Mesothelial cell of epicardium (in vitro differentiated cells): ENCODE results near the gene SYT17. TPM values are rescaled to one million over a fixed set of nuclear protein-coding genes. Genes with fewer than 3 reads are reported as not detected.

Experiments used
- DNase-seq, 2 experiments: peaks; one replicate each; pipeline ENCODE4 v3.0.0; 2021; ENCODE audit warnings: low spot score in 2 of 2; ENCODE audit not compliant: unreplicated experiment in 2 of 2
- H3K27ac Mint-ChIP-seq: 2 replicates; pipeline ENCODE4 v1.8.0; 2021; ENCODE audit warnings: mixed read lengths
- H3K27me3 Mint-ChIP-seq: 2 replicates; pipeline ENCODE4 v1.8.0; 2021; ENCODE audit warnings: low read depth, mixed read lengths
- H3K36me3 Mint-ChIP-seq: 2 replicates; pipeline ENCODE4 v1.8.0; 2021; ENCODE audit warnings: mixed read lengths
- H3K4me1 Mint-ChIP-seq: 2 replicates; pipeline ENCODE4 v1.8.0; 2021; ENCODE audit warnings: mixed read lengths
- H3K4me3 Mint-ChIP-seq: 2 replicates; pipeline ENCODE4 v1.8.0; 2021; ENCODE audit warnings: mild to moderate bottlenecking, moderate library complexity, mixed read lengths
- H3K9me3 Mint-ChIP-seq: 2 replicates; pipeline ENCODE4 v1.8.0; 2021; ENCODE audit warnings: mixed read lengths
- total RNA-seq: library from RNA; stranded (reverse); gene quantifications from 3 replicates; pipeline ENCODE4 v1.2.1, GENCODE V29; 2021
- TF ChIP-seq, protein P1 (sequence below): fragments of 200-600 bp; sonication (generic); IDR thresholded peaks from one replicate; pipeline ENCODE4 v1.5.0; 2021; ENCODE audit warnings: antibody characterized with exemption; ENCODE audit not compliant: unreplicated experiment

SYT17 gene
- total RNA-seq, 1 donor from 2014 or later = 7.4 TPM

DNA sequence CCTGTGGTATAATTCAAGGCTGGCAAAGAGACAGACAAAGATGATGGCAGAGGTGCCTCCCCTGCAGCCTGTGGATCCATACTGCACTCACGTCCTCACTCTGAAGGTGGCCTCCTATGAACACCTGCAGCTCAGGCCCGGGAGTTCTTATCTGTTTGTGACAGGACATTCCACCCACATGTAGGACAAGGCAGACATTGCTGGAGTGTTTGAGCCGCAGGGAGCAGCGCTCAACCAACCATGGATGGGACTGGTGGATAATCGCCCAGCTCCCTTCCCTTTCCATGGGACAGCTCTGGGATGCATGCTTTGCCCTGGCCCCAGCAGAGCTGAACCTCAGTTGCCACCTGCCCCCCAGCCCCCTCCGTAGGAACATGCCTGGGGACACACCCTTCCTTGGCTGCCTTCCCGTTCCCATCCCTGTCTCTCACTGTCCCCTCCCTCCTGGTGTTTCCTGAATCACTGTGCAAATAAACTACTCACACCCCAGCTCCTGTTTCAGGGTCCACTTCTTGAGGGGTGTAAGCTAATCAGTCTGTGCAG is 32.1 kb upstream of the SYT17 start:
- H3K27me3 Mint-ChIP-seq = no peaks in the 10 kb centered on the region
- H3K27ac Mint-ChIP-seq = peak overlapping the region; percentile 39
- H3K36me3 Mint-ChIP-seq = no peaks in the 10 kb centered on the region
- no peak for DNase-seq
- TF ChIP-seq, protein P1, sequence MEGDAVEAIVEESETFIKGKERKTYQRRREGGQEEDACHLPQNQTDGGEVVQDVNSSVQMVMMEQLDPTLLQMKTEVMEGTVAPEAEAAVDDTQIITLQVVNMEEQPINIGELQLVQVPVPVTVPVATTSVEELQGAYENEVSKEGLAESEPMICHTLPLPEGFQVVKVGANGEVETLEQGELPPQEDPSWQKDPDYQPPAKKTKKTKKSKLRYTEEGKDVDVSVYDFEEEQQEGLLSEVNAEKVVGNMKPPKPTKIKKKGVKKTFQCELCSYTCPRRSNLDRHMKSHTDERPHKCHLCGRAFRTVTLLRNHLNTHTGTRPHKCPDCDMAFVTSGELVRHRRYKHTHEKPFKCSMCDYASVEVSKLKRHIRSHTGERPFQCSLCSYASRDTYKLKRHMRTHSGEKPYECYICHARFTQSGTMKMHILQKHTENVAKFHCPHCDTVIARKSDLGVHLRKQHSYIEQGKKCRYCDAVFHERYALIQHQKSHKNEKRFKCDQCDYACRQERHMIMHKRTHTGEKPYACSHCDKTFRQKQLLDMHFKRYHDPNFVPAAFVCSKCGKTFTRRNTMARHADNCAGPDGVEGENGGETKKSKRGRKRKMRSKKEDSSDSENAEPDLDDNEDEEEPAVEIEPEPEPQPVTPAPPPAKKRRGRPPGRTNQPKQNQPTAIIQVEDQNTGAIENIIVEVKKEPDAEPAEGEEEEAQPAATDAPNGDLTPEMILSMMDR = no peak
- no peaks in the 10 kb centered on the region for H3K9me3 Mint-ChIP-seq
- H3K4me3 Mint-ChIP-seq = no peak overlapping the region
- H3K4me1 Mint-ChIP-seq = peaks cover 53% of the 10 kb centered on the region

GRCh38 chr16:19136549-19137196 is 31.4 kb upstream of the SYT17 start:
- Mint-ChIP-seq H3K4me1 (peaks cover 47% of the 10 kb centered on the region), H3K27me3 (no peaks in the 10 kb centered on the region), H3K4me3 (no peak overlapping the region), H3K9me3 (no peaks in the 10 kb centered on the region), H3K27ac (no peak overlapping the region), H3K36me3 (no peaks in the 10 kb centered on the region)
- no peak for DNase-seq
- TF ChIP-seq, protein P1 = no peak

DNA sequence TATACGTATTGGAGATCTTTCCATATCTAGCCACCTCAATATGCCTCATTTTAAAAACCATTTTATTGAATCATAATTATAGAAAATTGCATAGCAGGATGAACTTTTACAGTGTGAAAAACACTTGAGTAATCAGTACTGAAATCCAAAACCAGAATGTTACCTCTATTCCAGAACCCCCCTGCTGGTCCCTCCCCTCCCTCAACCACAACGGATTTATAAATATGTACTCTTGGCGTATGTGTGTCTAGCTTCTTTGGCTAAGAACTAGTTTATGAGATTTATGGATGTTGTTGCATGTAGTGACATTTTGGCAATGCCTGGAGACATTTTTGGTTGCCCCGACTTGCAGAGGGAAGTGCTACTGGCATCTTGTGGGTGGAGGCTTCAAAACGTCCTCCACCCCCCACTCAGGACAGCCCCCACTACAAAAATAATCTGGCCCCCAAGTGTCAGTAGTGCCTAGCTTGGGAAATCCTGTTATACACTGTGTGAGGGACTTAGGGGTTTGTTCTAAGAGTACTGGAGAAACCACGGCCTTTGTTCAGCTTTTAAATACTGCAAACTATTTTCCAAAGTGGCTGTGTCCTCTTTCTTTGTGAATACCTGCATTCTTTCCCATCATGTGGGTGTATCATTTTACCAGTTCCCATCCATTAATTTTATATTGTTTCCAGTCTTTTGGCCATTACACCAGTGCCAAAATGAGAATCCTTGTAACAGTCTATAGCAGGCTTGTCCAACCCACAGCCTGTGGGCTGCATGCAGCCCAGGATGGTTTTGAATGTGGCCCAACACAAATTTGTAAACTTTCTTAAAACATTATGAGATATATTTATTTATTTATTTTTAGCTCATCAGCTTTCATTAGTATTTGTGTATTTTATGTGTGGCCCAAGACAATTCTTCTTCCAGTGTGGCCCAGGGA is 30.6 kb upstream of the SYT17 start:
- no peaks in the 10 kb centered on the region for H3K36me3 Mint-ChIP-seq
- TF ChIP-seq, protein P1 = no peak
- H3K4me1 Mint-ChIP-seq = peaks cover 47% of the 10 kb centered on the region
- DNase-seq = no peak
- H3K4me3 Mint-ChIP-seq = no peak overlapping the region
- H3K27me3 Mint-ChIP-seq = no peaks in the 10 kb centered on the region
- H3K27ac Mint-ChIP-seq = peak overlapping the region; percentile 79
- no peaks in the 10 kb centered on the region for H3K9me3 Mint-ChIP-seq

DNA sequence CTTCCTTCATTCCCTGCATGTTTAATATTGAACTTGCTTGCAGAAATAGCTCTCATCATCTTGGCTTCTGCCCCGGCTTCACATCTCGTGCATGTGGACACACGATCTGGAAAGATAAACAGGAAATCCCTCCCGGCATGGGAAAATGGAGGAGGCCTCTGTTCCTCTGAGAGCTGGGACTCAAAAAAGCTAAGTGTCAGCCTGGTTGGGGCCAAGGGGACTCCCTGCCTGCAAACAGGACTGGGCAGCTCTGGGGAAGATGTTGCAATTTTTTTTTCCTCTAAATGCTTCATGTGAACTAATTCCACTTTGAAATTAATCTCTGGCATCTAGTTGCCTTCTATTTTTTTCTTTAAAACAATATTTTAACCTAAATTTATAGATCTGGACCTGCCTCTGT is 29.4 kb upstream of the SYT17 start:
- Mint-ChIP-seq H3K4me1 (peaks cover 52% of the 10 kb centered on the region), H3K27ac (peak overlapping the region; percentile 82), H3K4me3 (no peak overlapping the region), H3K36me3 (no peaks in the 10 kb centered on the region), H3K9me3 (no peaks in the 10 kb centered on the region), H3K27me3 (no peaks in the 10 kb centered on the region)
- no peak for DNase-seq
- TF ChIP-seq, protein P1 = no peak

GRCh38 chr16:19139436-19140091 is 28.5 kb upstream of the SYT17 start:
- no peak for DNase-seq
- H3K4me1 Mint-ChIP-seq = peaks cover 54% of the 10 kb centered on the region
- no peaks in the 10 kb centered on the region for H3K9me3 Mint-ChIP-seq
- H3K27me3 Mint-ChIP-seq = peaks cover 1% of the 10 kb centered on the region
- H3K27ac Mint-ChIP-seq = peak overlapping the region; percentile 43
- no peaks in the 10 kb centered on the region for H3K36me3 Mint-ChIP-seq
- TF ChIP-seq, protein P1 = no peak
- no peak overlapping the region for H3K4me3 Mint-ChIP-seq
